Measurements from ENCODE around the gene APOC1.
A peak's percentile ranks its signal among the peaks of the same experiment; 100 is the strongest.
"Not testable (repeated sequence)": the region's sequence is repeated elsewhere in the genome, so short reads cannot be mapped to it uniquely, and the experiment has no call there.

Gene APOC1

DNA sequence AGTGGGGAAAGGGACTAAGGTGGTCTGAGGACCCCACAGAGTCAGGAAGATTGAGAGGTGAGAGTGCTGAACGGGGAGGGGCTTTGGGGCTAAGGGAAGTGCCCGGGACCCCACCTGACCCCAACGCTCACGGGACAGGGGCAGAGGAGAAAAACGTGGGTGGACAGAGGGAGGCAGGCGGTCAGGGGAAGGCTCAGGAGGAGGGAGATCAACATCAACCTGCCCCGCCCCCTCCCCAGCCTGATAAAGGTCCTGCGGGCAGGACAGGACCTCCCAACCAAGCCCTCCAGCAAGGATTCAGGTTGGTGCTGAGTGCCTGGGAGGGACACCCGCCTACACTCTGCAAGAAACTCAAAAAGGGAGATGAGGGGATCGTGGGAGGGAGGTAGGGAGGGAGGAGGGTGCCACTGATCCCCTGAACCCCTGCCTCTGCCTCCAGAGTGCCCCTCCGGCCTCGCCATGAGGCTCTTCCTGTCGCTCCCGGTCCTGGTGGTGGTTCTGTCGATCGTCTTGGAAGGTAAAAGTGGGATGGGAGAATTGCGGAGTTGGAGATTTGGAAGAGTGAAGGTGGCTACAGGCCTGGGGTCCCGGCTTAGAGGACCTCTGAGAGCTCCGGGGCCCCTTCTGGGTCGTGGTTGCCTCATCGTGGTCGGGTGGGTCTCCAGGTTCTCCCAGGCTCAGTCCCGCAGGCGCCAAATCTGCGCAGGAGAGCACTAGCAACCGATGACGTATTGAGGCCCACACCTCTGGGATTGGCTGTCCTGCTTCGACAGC lies at the start of gene APOC1:
APOC1 (plus strand) TSS at position 176 of the 774 bp plus-strand sequence; CDS start at position 460, 284 bp downstream.
- peak; percentile 76 for DNase-seq

DNA sequence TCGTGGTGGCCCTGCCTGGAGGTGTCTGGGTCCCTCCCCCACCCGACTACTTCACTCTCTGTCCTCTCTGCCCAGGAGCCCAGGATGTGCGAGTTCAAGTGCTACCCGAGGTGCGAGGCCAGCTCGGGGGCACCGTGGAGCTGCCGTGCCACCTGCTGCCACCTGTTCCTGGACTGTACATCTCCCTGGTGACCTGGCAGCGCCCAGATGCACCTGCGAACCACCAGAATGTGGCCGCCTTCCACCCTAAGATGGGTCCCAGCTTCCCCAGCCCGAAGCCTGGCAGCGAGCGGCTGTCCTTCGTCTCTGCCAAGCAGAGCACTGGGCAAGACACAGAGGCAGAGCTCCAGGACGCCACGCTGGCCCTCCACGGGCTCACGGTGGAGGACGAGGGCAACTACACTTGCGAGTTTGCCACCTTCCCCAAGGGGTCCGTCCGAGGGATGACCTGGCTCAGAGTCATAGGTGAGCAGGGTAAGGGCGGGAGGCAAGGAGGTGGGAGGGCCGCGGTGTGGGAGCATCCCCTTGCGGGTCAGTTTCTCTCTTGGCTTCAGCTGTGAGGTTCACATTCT lies 49.1 kb upstream of the APOC1 start:
- DNase-seq = no peak

GRCh38 chr19:44866664-44867063 lies 47.7 kb upstream of the APOC1 start:
- no peak for DNase-seq

DNA sequence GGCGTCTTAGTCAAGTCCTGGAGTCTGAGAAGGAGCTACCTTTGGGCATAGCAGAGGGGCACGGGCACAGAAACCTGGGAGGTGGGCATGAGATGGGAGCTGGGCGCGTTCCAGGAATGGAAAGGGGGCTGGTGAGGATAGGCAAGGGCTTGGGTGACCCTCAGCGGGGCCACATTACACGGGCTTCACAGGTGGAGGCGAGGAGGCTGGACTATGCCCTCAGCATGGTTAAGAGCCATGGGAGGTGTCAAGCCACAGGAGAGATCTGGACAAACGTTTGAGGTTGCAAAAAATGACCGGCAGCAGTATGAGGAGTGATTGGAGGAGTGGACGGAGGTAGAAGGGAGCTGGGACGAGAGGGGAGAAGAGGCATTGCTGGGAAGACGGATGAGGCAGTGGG lies 46.8 kb upstream of the APOC1 start:
- no peak for DNase-seq

GRCh38 chr19:44869733-44870470 lies 44.5 kb upstream of the APOC1 start:
- no peak for DNase-seq

GRCh38 chr19:44871809-44872208 lies 42.6 kb upstream of the APOC1 start:
- DNase-seq = no peak

- no peak for DNase-seq
Measured at GRCh38 chr19:44872661-44873060, 41.7 kb upstream of the APOC1 start.

DNA sequence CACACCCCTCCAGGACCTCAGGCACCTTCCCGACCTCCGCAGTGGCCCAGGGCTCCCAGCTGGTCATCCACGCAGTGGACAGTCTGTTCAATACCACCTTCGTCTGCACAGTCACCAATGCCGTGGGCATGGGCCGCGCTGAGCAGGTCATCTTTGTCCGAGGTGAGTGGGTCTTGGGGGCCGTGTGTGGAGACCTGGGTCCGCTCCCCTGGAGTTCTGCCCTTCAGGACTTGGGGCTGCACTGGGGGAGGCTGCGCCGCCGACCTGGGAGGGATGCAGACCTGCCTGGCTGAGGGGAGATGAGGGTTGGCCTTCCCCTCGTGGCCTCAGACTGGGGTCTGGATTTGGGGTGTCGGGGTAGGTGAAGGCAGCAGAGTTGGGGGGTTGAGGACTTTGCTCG lies 40.1 kb upstream of the APOC1 start:
- DNase-seq = no peak

DNA sequence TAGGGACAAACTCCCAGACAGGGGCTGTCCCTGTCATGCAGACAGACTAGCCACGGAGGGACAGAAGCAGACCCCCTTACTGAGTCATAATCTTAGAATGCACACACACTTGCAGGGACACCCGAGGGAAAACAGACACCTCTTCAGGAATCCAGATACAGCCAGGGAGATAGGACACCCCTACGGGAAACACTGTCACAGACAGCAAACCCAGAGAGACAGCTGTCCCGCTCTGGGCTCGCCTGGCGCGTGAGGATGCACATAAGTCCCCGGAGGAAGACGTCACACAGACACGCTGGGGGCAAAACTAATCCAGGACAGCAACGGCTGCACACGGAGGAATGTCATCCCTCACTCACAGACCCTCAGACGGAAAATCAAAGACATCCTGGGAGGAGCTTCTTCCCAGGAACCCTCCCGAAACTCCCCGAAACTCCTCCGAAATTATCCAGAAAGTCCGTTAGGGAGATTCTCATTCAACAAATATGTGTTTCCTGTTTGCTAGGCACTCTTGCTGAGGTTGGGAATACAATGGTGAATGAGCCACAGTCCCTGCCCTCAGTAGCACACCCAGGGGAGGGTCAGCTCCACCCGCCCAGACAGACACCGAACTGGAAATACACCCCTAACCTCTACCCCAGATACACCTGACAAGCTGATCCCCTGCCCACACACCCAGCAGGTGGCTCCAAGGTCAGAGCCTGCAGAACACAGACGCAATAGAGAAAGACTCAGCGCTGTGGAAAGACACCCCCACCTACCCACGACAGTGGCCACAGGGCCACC lies 38.5 kb upstream of the APOC1 start:
- no peak for DNase-seq

- DNase-seq = no peak
Measured at GRCh38 chr19:44876930-44877535, 37.4 kb upstream of the APOC1 start.

DNA sequence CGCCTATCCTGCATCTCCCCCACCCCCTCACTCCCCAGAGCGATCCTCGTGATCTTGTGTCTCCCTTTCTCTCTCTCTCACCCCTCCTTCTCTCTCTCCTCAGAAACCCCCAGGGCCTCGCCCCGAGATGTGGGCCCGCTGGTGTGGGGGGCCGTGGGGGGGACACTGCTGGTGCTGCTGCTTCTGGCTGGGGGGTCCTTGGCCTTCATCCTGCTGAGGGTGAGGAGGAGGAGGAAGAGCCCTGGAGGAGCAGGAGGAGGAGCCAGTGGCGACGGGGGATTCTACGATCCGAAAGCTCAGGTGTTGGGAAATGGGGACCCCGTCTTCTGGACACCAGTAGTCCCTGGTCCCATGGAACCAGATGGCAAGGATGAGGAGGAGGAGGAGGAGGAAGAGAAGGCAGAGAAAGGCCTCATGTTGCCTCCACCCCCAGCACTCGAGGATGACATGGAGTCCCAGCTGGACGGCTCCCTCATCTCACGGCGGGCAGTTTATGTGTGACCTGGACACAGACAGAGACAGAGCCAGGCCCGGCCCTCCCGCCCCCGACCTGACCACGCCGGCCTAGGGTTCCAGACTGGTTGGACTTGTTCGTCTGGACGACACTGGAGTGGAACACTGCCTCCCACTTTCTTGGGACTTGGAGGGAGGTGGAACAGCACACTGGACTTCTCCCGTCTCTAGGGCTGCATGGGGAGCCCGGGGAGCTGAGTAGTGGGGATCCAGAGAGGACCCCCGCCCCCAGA lies 36.1 kb upstream of the APOC1 start:
- DNase-seq = no peak

GRCh38 chr19:44879309-44880065 lies 34.9 kb upstream of the APOC1 start:
- DNase-seq = no peak

DNA sequence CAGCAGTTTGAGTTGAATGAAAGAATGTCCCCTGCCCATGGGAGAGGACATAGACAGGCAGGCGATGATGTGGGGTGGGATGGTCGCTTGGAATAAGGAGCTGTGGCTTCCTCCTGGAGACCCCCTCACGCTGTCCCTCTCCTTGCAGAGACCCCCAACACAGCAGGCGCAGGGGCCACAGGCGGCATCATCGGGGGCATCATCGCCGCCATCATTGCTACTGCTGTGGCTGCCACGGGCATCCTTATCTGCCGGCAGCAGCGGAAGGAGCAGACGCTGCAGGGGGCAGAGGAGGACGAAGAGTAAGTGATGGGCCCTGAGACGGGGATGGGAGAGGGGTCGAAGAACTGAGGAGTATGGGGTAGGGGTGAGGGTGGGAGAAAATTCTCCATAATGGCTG lies 32.3 kb upstream of the APOC1 start:
- DNase-seq = no peak

GRCh38 chr19:44882619-44883397 lies 31.6 kb upstream of the APOC1 start:
- not testable (repeated sequence) for DNase-seq

- no peak for DNase-seq
Measured at GRCh38 chr19:44883922-44884321, 30.5 kb upstream of the APOC1 start.

DNA sequence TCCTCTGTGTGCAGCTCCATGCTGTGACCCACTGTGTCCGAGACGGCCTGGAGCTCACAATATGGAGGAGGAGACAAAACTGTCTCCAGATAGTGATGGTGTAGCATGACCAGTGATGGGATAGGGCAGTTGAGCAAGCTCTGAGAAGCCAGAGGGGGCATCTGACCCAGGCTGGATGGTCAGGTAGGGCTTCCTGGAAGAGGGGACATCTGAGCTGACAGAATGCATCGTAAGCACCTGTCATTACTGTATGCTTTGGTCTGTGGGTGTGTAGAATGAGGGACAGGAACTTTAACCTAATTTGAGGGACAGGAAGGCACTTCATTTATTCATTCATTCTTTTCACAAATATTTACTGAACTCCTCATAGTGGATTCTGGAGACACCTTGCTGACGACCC lies 29.8 kb upstream of the APOC1 start:
- no peak for DNase-seq

GRCh38 chr19:44886141-44886540 lies 28.3 kb upstream of the APOC1 start:
- no peak for DNase-seq

DNA sequence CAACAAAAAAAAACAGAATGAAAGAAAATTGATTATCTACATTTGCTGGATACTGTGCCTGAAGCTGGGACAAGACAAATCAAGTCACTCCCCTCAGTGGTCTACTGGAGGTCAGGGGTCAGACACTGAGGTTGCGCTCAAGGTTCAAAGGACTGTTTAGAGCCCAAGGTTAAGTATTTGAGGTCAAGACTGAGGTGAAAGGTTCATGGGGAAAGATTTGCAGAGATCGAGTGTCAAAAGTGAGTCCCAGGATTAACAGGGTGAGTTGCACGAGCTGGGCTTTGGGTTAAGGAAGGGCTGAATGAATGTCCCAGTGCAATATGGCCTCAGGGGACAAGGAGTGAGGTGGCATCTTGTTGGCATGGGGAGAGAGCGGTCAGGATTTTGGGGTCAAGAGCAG lies 26.8 kb upstream of the APOC1 start:
- DNase-seq = no peak

DNA sequence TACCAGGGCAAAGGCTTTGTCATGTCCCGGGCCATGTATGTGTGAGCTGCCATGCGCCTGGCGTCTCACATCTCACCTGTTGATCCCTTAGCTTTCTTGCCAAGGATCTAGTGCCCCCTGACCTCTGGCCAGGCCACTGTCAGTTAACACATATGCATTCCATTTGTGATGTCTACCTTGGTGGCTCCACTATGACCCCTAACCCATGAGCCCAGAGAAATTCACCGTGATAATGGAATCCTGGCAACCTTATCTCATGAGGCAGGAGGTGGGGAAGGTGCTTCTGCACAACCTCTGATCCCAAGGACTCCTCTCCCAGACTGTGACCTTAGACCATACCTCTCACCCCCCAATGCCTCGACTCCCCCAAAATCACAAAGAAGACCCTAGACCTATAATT lies 26.1 kb upstream of the APOC1 start:
- DNase-seq = not testable (repeated sequence)

- no peak for DNase-seq
Measured at GRCh38 chr19:44889830-44890365, 24.5 kb upstream of the APOC1 start.

Data from NCI-H446 treated with DMSO at 0.1 percent for 48 hours (cell line).